T47D (cell line): Measurements from ENCODE around the gene ARNT2.

Experiments
- DNase-seq, 2 experiments: peaks; one replicate each; pipeline versions ENCODE4 v3.0.0 to v3.0.0-alpha.2; 2011 to 2012; ENCODE audit warnings: low read depth in 1 of 2, low spot score in 1 of 2
- JUND ChIP-seq: IDR thresholded peaks from 2 replicates; pipeline ENCODE4 v1.6.1; 2012; ENCODE audit warnings: low read depth
- in situ Hi-C: cut with HindIII; loops from 2 replicates; pipeline ENCODE4 v1.10.0; 2016; ENCODE audit warnings: low sequenced_read_pairs, low pct_unique_long_range_greater_than_20kb

ARNT2 gene

GRCh38 chr15:80531388-80531787 is 127.2 kb downstream of the ARNT2 start:
- TF ChIP-seq JUND, result no peak
- in situ Hi-C loops, result no loop called here
- DNase-seq, result no peak

GRCh38 chr15:80531796-80532195 is 127.6 kb downstream of the ARNT2 start:
- in situ Hi-C loops, result no loop called here
- no peak for DNase-seq
- TF ChIP-seq JUND, result no peak

DNA sequence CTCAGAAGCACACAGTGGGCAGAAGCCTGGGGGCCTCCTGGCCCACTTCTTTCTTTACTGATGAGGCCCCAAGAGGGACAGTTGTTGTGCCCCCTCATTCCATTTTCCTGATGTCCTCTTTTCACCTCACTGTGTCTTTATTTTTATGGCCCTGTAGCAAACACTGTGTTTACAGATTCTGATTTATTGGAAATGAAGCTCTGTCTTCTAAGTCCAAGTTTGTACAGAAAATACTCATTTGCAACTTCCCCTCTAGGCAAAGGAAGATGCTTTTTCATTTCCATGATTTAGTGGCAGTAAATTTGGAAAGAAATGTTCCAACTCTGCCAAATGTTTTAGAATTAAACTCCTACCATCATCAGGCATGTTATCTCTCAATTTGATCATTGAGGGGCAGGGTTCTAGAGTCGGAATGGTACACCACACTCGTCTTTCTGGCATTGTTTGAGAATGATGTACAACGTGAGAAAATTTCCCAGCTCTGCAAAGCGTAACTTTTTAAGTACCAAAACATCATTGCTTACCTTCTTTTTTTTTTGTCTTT is 129.7 kb downstream of the ARNT2 start:
- in situ Hi-C loops, result no loop called here
- DNase-seq, result no peak
- no peak for TF ChIP-seq JUND

DNA sequence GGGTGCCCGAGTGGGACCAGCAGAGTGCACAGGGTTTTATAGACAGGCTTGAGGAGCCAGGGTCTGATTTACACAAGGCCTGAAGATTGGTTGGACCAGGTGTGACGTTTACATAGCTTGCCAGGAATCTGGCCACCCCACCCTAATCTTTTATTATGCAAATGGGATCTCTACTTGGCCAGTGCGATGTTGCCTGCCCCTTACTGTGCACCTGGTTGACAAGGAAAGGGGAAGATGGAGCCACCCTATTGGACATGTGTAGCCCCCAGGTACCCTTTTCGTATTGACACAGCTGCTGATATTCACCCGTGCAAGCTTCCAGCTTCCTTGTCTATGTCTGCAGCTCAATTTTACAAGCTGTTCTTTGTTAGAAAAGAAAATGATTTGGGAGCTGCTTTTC is 132.0 kb downstream of the ARNT2 start:
- in situ Hi-C loops, result no loop called here
- DNase-seq, result no peak
- TF ChIP-seq JUND, result no peak

- in situ Hi-C loops, result no loop called here
- DNase-seq, result no peak
Measured at GRCh38 chr15:80536716-80537115, 132.5 kb downstream of the ARNT2 start.

GRCh38 chr15:80545078-80545477 is 140.9 kb downstream of the ARNT2 start:
- TF ChIP-seq JUND, result no peak
- in situ Hi-C loops, result no loop called here
- DNase-seq, result no peak

More at GRCh38 chr15:80536716-80537115, 132.5 kb downstream of the ARNT2 start:
- TF ChIP-seq JUND, result no peak

- in situ Hi-C loops, result no loop called here
- DNase-seq, result no peak
- TF ChIP-seq JUND, result no peak
Measured at GRCh38 chr15:80547264-80547663, 143.1 kb downstream of the ARNT2 start.

DNA sequence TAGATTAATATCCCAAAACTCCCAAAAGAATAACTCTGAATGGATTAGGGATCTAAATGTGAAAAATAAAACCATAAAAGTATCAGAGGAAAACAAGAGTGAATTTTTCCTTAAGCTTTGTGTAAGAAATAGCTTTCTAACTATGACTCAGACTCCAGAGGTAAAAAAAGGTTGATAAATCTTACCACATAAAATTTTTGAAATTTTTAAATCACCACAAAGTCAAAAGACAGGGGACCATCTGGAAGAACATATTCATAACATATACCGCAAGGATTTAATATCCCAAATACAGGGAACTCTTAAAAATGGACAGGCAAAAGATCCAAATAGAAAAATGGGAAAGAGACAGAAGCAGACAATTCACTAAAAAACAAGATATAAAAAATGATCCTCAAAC is 145.0 kb downstream of the ARNT2 start:
- no peak for TF ChIP-seq JUND
- DNase-seq, result no peak
- in situ Hi-C loops, result no loop called here

DNA sequence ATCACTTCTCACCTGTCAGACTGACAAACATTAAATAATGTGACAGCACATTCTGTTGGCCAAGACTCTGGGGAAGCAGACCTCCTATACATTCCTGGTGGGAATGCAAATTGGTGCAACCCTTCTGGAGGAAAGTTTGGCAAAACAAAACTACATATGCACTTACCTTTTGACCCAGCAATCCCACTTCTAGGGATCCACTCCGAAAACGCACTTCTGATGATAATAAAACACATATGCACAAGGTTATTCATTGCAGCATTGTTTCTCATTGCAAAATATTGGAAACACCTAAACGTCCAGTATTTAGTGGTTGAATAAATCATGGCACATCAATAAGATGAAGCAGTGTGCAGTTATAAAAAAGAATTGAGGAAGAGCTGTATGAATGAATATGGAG is 145.5 kb downstream of the ARNT2 start:
- no peak for DNase-seq
- in situ Hi-C loops, result no loop called here
- TF ChIP-seq JUND, result no peak

GRCh38 chr15:80550219-80550907 is 146.2 kb downstream of the ARNT2 start:
- in situ Hi-C loops, result no loop called here
- no peak for TF ChIP-seq JUND
- DNase-seq, result no peak

DNA sequence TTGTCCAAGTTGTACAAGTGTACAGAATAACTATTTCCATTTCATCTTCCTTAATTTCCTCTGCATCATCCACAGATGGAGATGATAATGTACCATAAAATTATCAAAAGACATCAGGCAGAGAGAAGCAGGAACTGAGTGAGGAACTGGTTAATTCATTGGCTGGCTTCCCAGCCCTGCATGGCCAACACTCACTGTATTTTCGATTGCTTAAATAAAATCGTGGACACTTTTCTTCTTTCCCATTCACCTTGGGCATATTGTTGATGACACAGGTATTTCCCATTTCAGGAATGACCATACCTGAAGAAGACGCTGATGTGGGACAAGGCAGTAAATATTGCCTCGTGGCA is 146.7 kb downstream of the ARNT2 start:
- in situ Hi-C loops, result no loop called here
- DNase-seq, result no peak
- no peak for TF ChIP-seq JUND

GRCh38 chr15:80551348-80551747 is 147.2 kb downstream of the ARNT2 start:
- in situ Hi-C loops, result no loop called here
- no peak for DNase-seq
- no peak for TF ChIP-seq JUND

GRCh38 chr15:80554560-80554959 is 150.4 kb downstream of the ARNT2 start:
- in situ Hi-C loops, result no loop called here
- DNase-seq, result no peak
- no peak for TF ChIP-seq JUND
